Measurements from ENCODE around the gene MACROD2. TPM values are rescaled to one million over a fixed set of nuclear protein-coding genes. Genes with fewer than 3 reads are reported as not detected.

The MACROD2 gene
- total and polyA plus RNA-seq, 7 donors = 0.20 to 4.8 (median 0.87) TPM

GRCh38 chr20:14723614-14724013 is 728.3 kb downstream of the MACROD2 start:
- Histone ChIP-seq H3K36me3 (ENCODE audit: insufficient read depth in 1 of 2, low read depth in 1 of 2) (no peaks in the 10 kb centered on the region), H3K9me3 (no peaks in the 10 kb centered on the region), H3K27ac (no peak overlapping the region), H3K4me1 (peaks cover 3% of the 10 kb centered on the region), H3K27me3 (ENCODE audit: insufficient read depth in 3 of 3, low read length in 2 of 3) (no peaks in the 10 kb centered on the region), H3K4me3 (no peak overlapping the region)
- DNase-seq = no peak
- intact Hi-C loops (cut with DNase I) = no loop called here
- TF ChIP-seq CTCF (IDR thresholded peaks at IDR 0.05) = no peak
- 95% methylated on average over 3 of the region's 3 CpGs for WGBS, 3 donors
- ATAC-seq = no peak

- intact Hi-C loops (cut with DNase I) = no loop called here
- no peak overlapping the region for H3K4me3 ChIP-seq
- no peak for TF ChIP-seq CTCF (IDR thresholded peaks at IDR 0.05)
- no peaks in the 10 kb centered on the region for H3K9me3 ChIP-seq
- no peak overlapping the region for H3K27ac ChIP-seq
- no peaks in the 10 kb centered on the region for H3K27me3 ChIP-seq (ENCODE audit: insufficient read depth in 3 of 3, low read length in 2 of 3)
- H3K4me1 ChIP-seq = peaks cover 3% of the 10 kb centered on the region
- ATAC-seq (no peak), DNase-seq (no peak)
- WGBS, 3 donors = 68 to 83% (median 83%) methylated on average over 1 of the region's 1 CpG
- H3K36me3 ChIP-seq (ENCODE audit: insufficient read depth in 1 of 2, low read depth in 1 of 2) = no peaks in the 10 kb centered on the region
Measured at GRCh38 chr20:14724036-14724435, 728.7 kb downstream of the MACROD2 start.

GRCh38 chr20:14724468-14724867 is 729.2 kb downstream of the MACROD2 start:
- TF ChIP-seq CTCF (IDR thresholded peaks at IDR 0.05) = no peak
- ATAC-seq (no peak), DNase-seq (no peak)
- WGBS, 3 donors = 15 to 51% (median 43%) methylated on average over 1 of the region's 1 CpG
- Histone ChIP-seq H3K27me3 (ENCODE audit: insufficient read depth in 3 of 3, low read length in 2 of 3) (no peaks in the 10 kb centered on the region), H3K4me3 (no peak overlapping the region), H3K4me1 (peaks cover 3% of the 10 kb centered on the region), H3K27ac (no peak overlapping the region), H3K36me3 (ENCODE audit: insufficient read depth in 1 of 2, low read depth in 1 of 2) (no peaks in the 10 kb centered on the region), H3K9me3 (no peaks in the 10 kb centered on the region)
- intact Hi-C loops (cut with DNase I) = no loop called here

- intact Hi-C loops (cut with DNase I) = no loop called here
- WGBS, 3 donors = 75 to 78% (median 77%) methylated on average over 3 of the region's 3 CpGs
- Histone ChIP-seq H3K4me1 (peaks cover 1% of the 10 kb centered on the region), H3K27me3 (ENCODE audit: insufficient read depth in 3 of 3, low read length in 2 of 3) (no peaks in the 10 kb centered on the region), H3K27ac (no peak overlapping the region), H3K36me3 (ENCODE audit: insufficient read depth in 1 of 2, low read depth in 1 of 2) (no peaks in the 10 kb centered on the region), H3K4me3 (no peak overlapping the region), H3K9me3 (no peaks in the 10 kb centered on the region)
- TF ChIP-seq CTCF (IDR thresholded peaks at IDR 0.05) = no peak
- ATAC-seq (no peak), DNase-seq (no peak)
Measured at GRCh38 chr20:14726591-14726990, 731.3 kb downstream of the MACROD2 start.

- Histone ChIP-seq H3K27ac (no peak overlapping the region), H3K4me3 (no peak overlapping the region), H3K36me3 (ENCODE audit: insufficient read depth in 1 of 2, low read depth in 1 of 2) (no peaks in the 10 kb centered on the region), H3K4me1 (no peaks in the 10 kb centered on the region), H3K27me3 (ENCODE audit: insufficient read depth in 3 of 3, low read length in 2 of 3) (no peaks in the 10 kb centered on the region), H3K9me3 (no peaks in the 10 kb centered on the region)
- no peak for ATAC-seq
- 82 to 96% (median 91%) methylated on average over 1 of the region's 1 CpG for WGBS, 3 donors
- DNase-seq = no peak
- intact Hi-C loops (cut with DNase I) = no loop called here
- no peak for TF ChIP-seq CTCF (IDR thresholded peaks at IDR 0.05)
Measured at GRCh38 chr20:14727485-14728150, 732.3 kb downstream of the MACROD2 start.

Data from psoas muscle (tissue), 8 donors.